GM12878 (cell line): Measurements from ENCODE around the gene ERN1. TPM values are rescaled to one million over a fixed set of nuclear protein-coding genes. Genes with fewer than 3 reads are reported as not detected.

Experiments
- ATAC-seq: fragments of 200-7000 bp; cut with Tn5 transposase; 3 replicates; pipeline ENCODE4 v1.9.1; 2020; ENCODE audit warnings: mild to moderate bottlenecking, moderate library complexity
- BruUV-seq: library from RNA; stranded (reverse); fragments of 400-500 nt; replicated peaks from 2 replicates; lab custom pipeline; 2021; lab: Mats Ljungman, UMichigan
- CTCF ChIA-PET: fragments of 300-600 bp; sonication (Branson Sonifier 250); formaldehyde crosslinking; extraction: SDS; loops from one replicate; lab custom pipeline; 2021; ENCODE audit warnings: inconsistent platforms; lab: Yijun Ruan, JAX
- POLR2A ChIA-PET: fragments of 350-600 bp; formaldehyde crosslinking; extraction: SDS; loops from one replicate; lab custom pipeline; 2021; ENCODE audit warnings: inconsistent platforms; lab: Charles Lee
- RAD21 ChIA-PET: fragments of 300-600 bp; sonication (Branson Sonifier 250); formaldehyde crosslinking; loops from one replicate; lab custom pipeline; 2023; ENCODE audit warnings: antibody characterized with exemption; ENCODE audit not compliant: unreplicated experiment; lab: Charles Lee
- SMC1A ChIA-PET: fragments of 300-600 bp; sonication (Branson Sonifier 250); formaldehyde crosslinking; loops from one replicate; lab custom pipeline; 2023; ENCODE audit not compliant: unreplicated experiment, uncharacterized antibody; lab: Charles Lee
- DNase-seq: peaks from one replicate; pipeline ENCODE4 v3.0.0-alpha.2; 2011; ENCODE audit warnings: low read depth, low spot score
- FAIRE-seq: peaks from 3 replicates; lab custom pipeline; 2011; peaks lifted over from hg19 to GRCh38; lab: Jason Lieb, UNC
- H2AFZ ChIP-seq: 2 replicates; pipeline ENCODE4 v1.6.0; 2011; ENCODE audit warnings: low read depth, low read length, control low read depth; ENCODE audit not compliant: control insufficient read depth
- H3K27ac ChIP-seq: 2 replicates; pipeline ENCODE4 v1.5.1; 2011; ENCODE audit warnings: control low read depth; ENCODE audit not compliant: control insufficient read depth, insufficient read depth
- H3K27me3 ChIP-seq, 2 experiments: replicated peaks in 1 of 2; 2 replicates each; pipeline versions ENCODE4 v1.6.0 to v1.6.1; 2011; ENCODE audit warnings: low read length in 1 of 2; ENCODE audit not compliant: control insufficient read depth in 2 of 2, insufficient read depth in 2 of 2
- H3K36me3 ChIP-seq, 2 experiments: 2 replicates each; pipeline ENCODE4 v1.5.1; 2011; ENCODE audit warnings: low read length in 1 of 2; ENCODE audit not compliant: control insufficient read depth in 2 of 2, insufficient read depth in 2 of 2
- H3K4me1 ChIP-seq: 2 replicates; pipeline ENCODE4 v1.6.1; 2011; ENCODE audit warnings: mild to moderate bottlenecking, low read length, moderate library complexity, mixed read lengths; ENCODE audit not compliant: control insufficient read depth, insufficient read depth
- H3K4me2 ChIP-seq: 2 replicates; pipeline ENCODE4 v1.6.0; 2011; ENCODE audit warnings: control low read depth; ENCODE audit not compliant: control insufficient read depth, insufficient read depth
- H3K4me3 ChIP-seq: fragments of 200-600 bp; sonication (generic); 2 replicates; pipeline ENCODE4 v1.5.1; 2016
- H3K79me2 ChIP-seq: 2 replicates; pipeline ENCODE4 v1.6.0; 2011; ENCODE audit warnings: low read length; ENCODE audit not compliant: control insufficient read depth, insufficient read depth
- H3K9ac ChIP-seq: 2 replicates; pipeline ENCODE4 v1.8.0; 2011; ENCODE audit warnings: low read length, control low read depth, mixed read lengths; ENCODE audit not compliant: control insufficient read depth, insufficient read depth
- H3K9me3 ChIP-seq: replicated peaks from 3 replicates; pipeline ENCODE4 v1.5.1; 2011; ENCODE audit warnings: mild to moderate bottlenecking, low read length; ENCODE audit not compliant: control insufficient read depth, insufficient read depth
- H4K20me1 ChIP-seq: 2 replicates; pipeline ENCODE4 v1.6.0; 2011; ENCODE audit not compliant: control insufficient read depth, insufficient read depth
- ATF3 ChIP-seq: IDR thresholded peaks from 2 replicates; pipeline ENCODE4 v1.6.1; 2011; ENCODE audit warnings: low read depth, mild to moderate bottlenecking, low read length, moderate library complexity, borderline replicate concordance; ENCODE audit errors: extremely low read depth
- ATF7 ChIP-seq: fragments of 450-650 bp; IDR thresholded peaks from 2 replicates; pipeline ENCODE4 v1.6.1; 2016; ENCODE audit warnings: low read depth, mild to moderate bottlenecking
- BHLHE40 ChIP-seq, 2 experiments: fragments of 450-650 bp in 1 of 2; IDR thresholded peaks; 2 replicates each; pipeline ENCODE4 v1.6.1; 2011 to 2017; ENCODE audit warnings: low read depth in 2 of 2, borderline replicate concordance in 1 of 2, improper control_type of control experiment in 1 of 2, low read length in 1 of 2, mild to moderate bottlenecking in 1 of 2
- BMI1 ChIP-seq: fragments of 450-650 bp; IDR thresholded peaks from 2 replicates; pipeline ENCODE4 v1.6.1; 2016; ENCODE audit warnings: mild to moderate bottlenecking, moderate library complexity, borderline replicate concordance
- BRCA1 ChIP-seq: IDR thresholded peaks from 2 replicates; pipeline ENCODE4 v1.6.1; 2011; ENCODE audit warnings: low read depth, low read length, improper control_type of control experiment
- CEBPB ChIP-seq, 2 experiments: fragments of 150-350 bp in 1 of 2; IDR thresholded peaks; 2 replicates each; pipeline ENCODE4 v1.6.1; 2012 to 2014; ENCODE audit warnings: low read depth in 2 of 2, low read length in 2 of 2, borderline replicate concordance in 1 of 2, inconsistent platforms in 1 of 2
- ESRRA ChIP-seq: IDR thresholded peaks from 2 replicates; pipeline ENCODE4 v1.6.1; 2012; ENCODE audit warnings: mild to moderate bottlenecking, low read length, improper control_type of control experiment
- HCFC1 ChIP-seq: fragments of 150-350 bp; IDR thresholded peaks from 2 replicates; pipeline ENCODE4 v1.6.1; 2014; ENCODE audit warnings: low read length
- KAT2A ChIP-seq: conservative IDR thresholded peaks from 2 replicates; pipeline ENCODE4 v1.6.1; 2011; ENCODE audit warnings: low read depth, low read length; ENCODE audit not compliant: control insufficient read depth
- MTA2 ChIP-seq: fragments of 450-650 bp; IDR thresholded peaks from 2 replicates; pipeline ENCODE4 v1.6.1; 2016; ENCODE audit warnings: low read depth, mild to moderate bottlenecking, moderate library complexity
- NR2C1 ChIP-seq: fragments of 450-650 bp; IDR thresholded peaks from 2 replicates; pipeline ENCODE4 v1.6.1; 2017; ENCODE audit warnings: antibody characterized with exemption, mild to moderate bottlenecking, moderate library complexity
- POLR2AphosphoS2 ChIP-seq: IDR thresholded peaks from 2 replicates; pipeline ENCODE4 v1.6.1; 2011; ENCODE audit warnings: low read depth, mild to moderate bottlenecking, low read length, improper control_type of control experiment, moderate library complexity
- RELB ChIP-seq: fragments of 450-650 bp; IDR thresholded peaks from 2 replicates; pipeline ENCODE4 v1.6.1; 2017; ENCODE audit warnings: low read depth, mild to moderate bottlenecking, moderate library complexity
- SIN3A ChIP-seq: IDR thresholded peaks from 2 replicates; pipeline ENCODE4 v1.6.1; 2012; ENCODE audit warnings: low read depth, low read length, improper control_type of control experiment
- SREBF2 ChIP-seq: IDR thresholded peaks from 2 replicates; pipeline ENCODE4 v1.6.1; 2012; ENCODE audit warnings: mild to moderate bottlenecking, low read length
- SUZ12 ChIP-seq: fragments of 200-600 bp; sonication (generic); IDR thresholded peaks from one replicate; pipeline ENCODE4 v1.6.1; 2018; ENCODE audit warnings: antibody characterized with exemption, mild to moderate bottlenecking; ENCODE audit not compliant: unreplicated experiment
- TAF1 ChIP-seq: IDR thresholded peaks from 2 replicates; pipeline ENCODE4 v1.6.1; 2011; ENCODE audit warnings: mild to moderate bottlenecking, low read depth, low read length, borderline replicate concordance
- ZBED1 ChIP-seq: IDR thresholded peaks from 2 replicates; pipeline ENCODE4 v1.6.1; 2016; ENCODE audit warnings: borderline replicate concordance
- WGBS: methylation state at CpG from one replicate; pipeline ENCODE4 v1.1.6; 2016; ENCODE audit warnings: low lambda C conversion rate; ENCODE audit not compliant: insufficient replicate concordance, insufficient coverage; ENCODE audit errors: missing lambda C conversion rate; 5-methylcytosine and 5-hydroxymethylcytosine counted together
- in situ Hi-C: fragments of 300-500 bp; cut with MboI; formaldehyde crosslinking; loops from 9 replicates; pipeline ENCODE4 v1.14.3; 2018; ENCODE audit warnings: mixed read lengths
- intact Hi-C: fragments of 100-400 bp; cut with micrococcal nuclease; formaldehyde crosslinking; loops from one replicate; pipeline ENCODE4 v1.14.2; 2022; ENCODE audit not compliant: unreplicated experiment
- polyA plus RNA-seq, 11 experiments: library from polyadenylated mRNA; depleted of rRNA in 4 of 11; unstranded in 6 of 11; stranded (reverse) in 5 of 11; fragments of >200 nt; fragmentation: Nextera tagmentation in 4 of 11; fragmentation: Illumina TruSeq in 1 of 11; extraction: Ambion mirVana in 4 of 11; extraction: Trizol in 1 of 11; gene quantifications; 1 replicate in 1 of 11; 2 replicates in 10 of 11; pipeline versions ENCODE4 v1.2.1 to v1.2.3, GENCODE V29; 2011 to 2016; ENCODE audit warnings: inconsistent platforms in 2 of 11, missing spikeins in 2 of 11, low read depth in 1 of 11
- total RNA-seq, 4 experiments: library from RNA; depleted of rRNA in 3 of 4; stranded (reverse); fragments of >200 nt in 3 of 4; fragmentation: Illumina TruSeq in 1 of 4; extraction: Trizol in 1 of 4; gene quantifications; 2 replicates each; pipeline versions ENCODE4 v1.2.1 to v1.2.3, GENCODE V29; 2013 to 2021

Gene ERN1
- total and polyA plus RNA-seq, 10 of the 15 experiments (the other 5 are each of a cell fraction or from before 2014, with no cell fraction given): 2.6 to 19.2 (median 7.6) TPM

- no peak for TF ChIP-seq BHLHE40 (IDR thresholded peaks at IDR 0.05; ENCODE audit: borderline replicate concordance in 1 of 2, low read depth in 2 of 2, low read length in 1 of 2)
- no peak for TF ChIP-seq TAF1
- TF ChIP-seq HCFC1: no peak
- TF ChIP-seq ATF7: no peak
- TF ChIP-seq CEBPB (IDR thresholded peaks at IDR 0.05; ENCODE audit: borderline replicate concordance in 1 of 2, low read depth in 2 of 2, low read length in 2 of 2): no peak
- TF ChIP-seq SUZ12: no peak
- TF ChIP-seq, all 136 proteins: peak for 4
Observed at GRCh38 chr17:64095144-64095882, 34.6 kb downstream of the ERN1 start (continued).

GRCh38 chr17:64094412-64094811, 35.5 kb downstream of the ERN1 start:
- peaks cover 0 to 11% of the 10 kb centered on the region in 2 experiments; a peak in 1 of 4 replicates for H3K36me3 ChIP-seq
- no TSS peak for BruUV-seq
- POLR2A ChIA-PET: no interaction called here
- CTCF ChIA-PET: no interaction called here
- WGBS: 97% methylated on average over 6 of the region's 7 CpGs
- RAD21 ChIA-PET: interaction anchor here (0.7 kb wide), 1 partner anchor 20 kb away, joined by 3 read pairs; no protein-coding TSS in a partner anchor
- no peak overlapping the region for H3K27ac ChIP-seq
- no peaks in the 10 kb centered on the region for H4K20me1 ChIP-seq
- DNase-seq (no peak), FAIRE-seq (no peak), ATAC-seq (no peak)
- SMC1A ChIA-PET: interaction anchor here (0.6 kb wide), 1 partner anchor 10 kb away, joined by 3 read pairs; no protein-coding TSS in a partner anchor
- no peaks in the 10 kb centered on the region for H3K27me3 ChIP-seq
- intact Hi-C loops (no loop called here), in situ Hi-C loops (no loop called here)
- peaks cover 42% of the 10 kb centered on the region for H3K4me1 ChIP-seq
- H3K9ac ChIP-seq: no peak overlapping the region
- H3K79me2 ChIP-seq: no peaks in the 10 kb centered on the region; the same call in none of the 2 replicates
- H3K9me3 ChIP-seq: no peaks in the 10 kb centered on the region
- H2AFZ ChIP-seq: no peak overlapping the region
- no peak overlapping the region for H3K4me3 ChIP-seq
- TF ChIP-seq SUZ12 (no peak), MTA2 (no peak), SREBF2 (no peak), KAT2A (no peak), RELB (no peak), ZBED1 (no peak), SIN3A (no peak), NR2C1 (no peak), BMI1 (no peak), ATF3 (no peak), BRCA1 (no peak), ESRRA (no peak), POLR2AphosphoS2 (no peak)
- no peak overlapping the region for H3K4me2 ChIP-seq
